ENCODE results near the gene EML1.

Gene EML1

DNA sequence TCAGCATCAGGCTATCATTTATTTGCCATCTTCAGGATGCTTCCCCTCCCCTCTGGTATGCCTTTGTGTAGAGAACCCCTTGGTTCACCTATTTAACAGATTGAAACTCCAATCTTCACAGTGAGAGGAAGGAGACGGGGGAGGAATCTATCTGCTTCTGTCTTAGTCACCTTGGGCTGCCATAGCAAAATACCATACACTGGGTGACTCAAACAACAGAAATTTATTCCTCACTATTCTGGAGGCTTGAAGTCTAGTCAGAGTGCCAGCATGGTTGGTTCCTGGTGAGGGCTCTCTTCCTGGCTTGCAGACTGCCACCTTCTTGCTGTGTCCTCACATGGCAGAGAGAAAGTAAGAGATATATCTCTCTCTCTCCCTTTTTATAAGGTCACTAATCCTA lies 13.5 kb upstream of the EML1 start:
- DNase-seq (ENCODE audit: low read depth) = no peak

- DNase-seq (ENCODE audit: low read depth) = no peak
These were observed 12.5 kb upstream of the EML1 start for GRCh38 chr14:99780690-99781089.

- DNase-seq (ENCODE audit: low read depth) = no peak
These were observed 12.1 kb upstream of the EML1 start for GRCh38 chr14:99781091-99781490.

DNA sequence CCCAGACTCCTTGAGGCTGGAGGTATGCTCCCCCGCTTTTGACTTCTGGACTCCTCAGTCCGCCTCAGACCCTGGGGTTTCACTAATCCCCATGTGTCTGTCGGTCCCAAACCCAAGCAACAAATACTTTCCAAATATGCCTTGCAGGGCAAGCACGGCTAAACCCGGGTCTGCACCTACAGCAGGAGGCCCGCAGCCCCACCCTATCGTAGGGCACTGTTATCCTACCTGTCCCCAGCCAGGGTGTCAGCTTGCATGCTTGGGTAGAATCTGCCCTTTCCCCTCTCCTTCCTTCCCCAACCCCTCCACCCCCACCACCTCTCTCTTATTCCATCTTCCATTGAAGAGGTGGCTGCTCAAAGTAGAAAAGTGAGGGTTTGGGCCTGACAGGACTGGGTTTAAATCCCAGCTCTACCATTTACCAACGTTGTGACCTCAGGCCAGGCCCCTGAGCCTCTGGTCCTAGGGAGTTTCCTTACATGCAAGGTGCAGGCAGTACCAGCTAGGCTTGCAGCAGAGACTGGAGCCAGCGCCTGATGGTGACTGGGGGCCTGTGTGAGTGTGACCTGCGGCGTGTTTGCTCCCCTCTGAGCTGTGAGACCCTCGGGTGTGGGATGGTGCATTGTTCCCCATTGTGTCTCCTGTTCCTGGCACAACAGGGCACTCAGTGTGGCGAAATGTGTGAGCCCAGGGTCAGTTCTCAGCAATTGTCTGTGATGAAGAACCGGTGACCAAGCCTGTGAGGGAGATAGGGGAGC lies 11.2 kb upstream of the EML1 start:
- DNase-seq (ENCODE audit: low read depth) = no peak

GRCh38 chr14:99784508-99784907 lies 8.7 kb upstream of the EML1 start:
- DNase-seq (ENCODE audit: low read depth) = no peak

GRCh38 chr14:99785426-99785825 lies 7.8 kb upstream of the EML1 start:
- no peak for DNase-seq (ENCODE audit: low read depth)

DNA sequence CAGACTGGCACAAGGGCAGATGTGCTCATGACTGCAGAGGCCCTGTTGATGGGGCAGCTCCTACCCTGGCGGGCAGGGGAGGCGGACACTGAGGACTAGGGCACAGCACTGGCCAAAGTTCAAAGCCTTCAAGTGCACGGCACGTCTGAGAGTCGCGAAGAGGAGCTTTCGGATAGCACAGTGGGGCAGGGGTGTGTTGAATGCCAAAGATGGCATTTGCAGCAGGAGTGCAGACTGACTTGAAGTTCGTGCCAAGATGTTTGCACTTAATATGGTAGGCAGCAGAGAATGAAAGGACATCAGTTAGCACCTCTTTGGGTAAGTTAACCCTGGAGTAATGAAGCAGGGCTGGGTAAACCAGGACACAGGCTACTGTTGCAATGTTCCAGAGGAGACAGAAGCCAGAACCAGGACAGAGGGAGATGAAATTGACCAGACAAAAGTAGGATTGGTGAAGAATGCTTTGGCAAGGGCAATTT lies 6.7 kb upstream of the EML1 start:
- no peak for DNase-seq (ENCODE audit: low read depth)

DNA sequence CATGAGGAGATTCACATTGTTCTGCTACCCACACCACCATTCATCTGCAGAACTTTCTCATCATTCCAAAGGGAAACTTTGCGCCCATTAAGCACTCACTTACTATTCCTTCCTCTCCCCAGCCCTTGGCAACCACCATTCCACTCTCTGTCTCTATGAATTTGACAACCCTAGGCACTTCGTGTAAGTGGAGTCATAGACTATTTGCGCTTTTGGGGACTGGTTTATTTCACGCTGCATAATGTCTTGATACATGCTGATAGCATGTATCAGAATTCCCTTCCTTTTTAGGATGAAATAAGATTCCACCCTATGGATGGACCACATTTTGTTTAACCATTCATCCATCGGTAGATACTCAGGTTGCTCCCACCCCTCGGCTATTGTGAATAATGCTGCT lies 4.5 kb upstream of the EML1 start:
- DNase-seq (ENCODE audit: low read depth) = no peak

GRCh38 chr14:99789581-99789980 lies 3.6 kb upstream of the EML1 start:
- DNase-seq (ENCODE audit: low read depth) = no peak

DNA sequence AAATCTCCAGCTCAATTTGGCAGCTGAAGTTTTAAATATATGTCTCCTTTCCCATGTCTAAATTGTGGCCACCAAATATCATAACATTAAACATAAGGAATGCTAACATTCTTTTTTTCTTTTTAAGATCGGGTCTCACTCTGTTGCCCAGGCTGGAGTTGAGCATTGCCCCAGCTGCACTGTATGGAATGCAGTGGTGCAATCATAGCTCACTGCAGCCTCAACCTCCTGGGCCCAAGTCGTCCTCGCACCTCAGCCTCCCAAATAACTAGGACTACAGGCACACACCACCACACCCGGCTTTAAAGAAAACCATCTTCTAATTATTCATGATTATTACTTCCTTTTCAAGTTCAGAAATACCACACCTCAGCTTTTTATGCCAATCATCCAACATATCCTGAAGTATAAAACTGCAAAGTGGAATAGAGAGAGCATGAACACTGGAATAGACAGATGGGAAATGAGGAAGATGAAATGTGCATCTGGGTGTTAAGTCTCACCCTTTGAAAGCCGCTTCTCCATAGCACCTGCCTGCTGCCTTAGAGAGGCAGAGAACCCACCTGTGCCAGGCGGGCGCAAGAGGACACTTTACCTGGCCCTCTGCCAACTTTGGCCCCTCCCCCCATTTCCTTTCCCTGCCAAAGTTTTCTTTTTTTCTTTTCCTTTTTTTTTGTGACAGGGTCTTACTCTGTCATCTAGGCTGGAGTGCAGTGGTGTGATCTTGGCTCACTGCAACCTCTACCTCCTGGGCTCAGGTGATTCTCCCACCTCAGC lies 2.8 kb upstream of the EML1 start:
- no peak for DNase-seq (ENCODE audit: low read depth)

DNA sequence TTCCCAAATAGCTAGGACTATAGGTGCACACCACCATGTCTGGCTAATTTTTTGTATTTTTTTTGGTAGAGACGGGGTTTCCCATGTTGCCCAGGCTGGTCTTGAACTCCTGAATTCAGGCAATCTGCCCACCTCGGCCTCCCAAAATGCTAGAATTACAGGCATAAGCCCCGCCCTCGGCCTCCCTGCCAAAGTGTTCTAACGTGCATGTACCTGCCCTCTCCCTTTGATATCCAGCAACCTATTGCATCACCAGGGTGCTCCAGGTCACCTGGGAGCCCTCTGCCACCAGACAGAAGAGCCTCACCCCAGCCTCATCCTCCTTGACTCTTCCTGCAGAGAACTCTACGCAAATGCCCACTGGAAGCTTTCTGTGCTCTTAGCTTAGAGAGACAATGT lies 2.2 kb upstream of the EML1 start:
- no peak for DNase-seq (ENCODE audit: low read depth)

DNA sequence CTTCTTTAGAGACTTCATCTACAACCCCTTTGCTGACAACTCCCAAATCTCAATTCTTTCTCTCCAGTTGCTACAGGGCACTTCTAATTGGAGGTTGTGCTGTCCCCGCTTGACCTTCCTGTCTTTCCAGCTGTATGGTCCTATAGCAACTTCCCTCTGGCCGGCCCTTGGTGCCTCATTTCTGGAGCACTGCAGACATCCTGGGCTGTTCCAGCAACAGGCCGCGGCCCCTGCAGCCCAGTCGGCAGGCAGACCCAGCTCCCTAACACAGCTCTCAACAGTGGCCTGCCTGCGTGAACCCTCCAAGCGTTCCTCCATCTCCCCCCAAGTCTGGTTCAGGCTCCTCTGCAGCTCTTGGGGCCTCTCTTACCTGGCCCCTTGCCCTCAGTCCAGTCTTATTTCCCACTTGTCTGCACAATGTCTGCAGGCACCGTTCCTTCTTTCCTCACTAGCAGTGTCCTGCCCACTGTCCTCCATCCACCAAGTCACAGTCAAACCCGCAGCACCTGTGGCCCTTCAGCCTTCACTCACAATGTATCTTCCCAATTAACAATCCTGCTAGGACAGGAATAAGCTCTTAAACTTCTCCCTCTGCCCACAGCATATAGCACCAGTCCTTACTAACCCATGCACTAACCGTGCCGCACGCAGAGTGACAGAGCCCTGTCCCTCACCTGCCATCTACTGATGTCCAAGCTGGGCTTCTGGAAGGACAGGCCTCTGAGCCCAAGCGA lies 1.6 kb upstream of the EML1 start:
- no peak for DNase-seq (ENCODE audit: low read depth)

- no peak for DNase-seq (ENCODE audit: low read depth)
These were observed 1.0 kb upstream of the EML1 start for GRCh38 chr14:99792210-99792535.

DNA sequence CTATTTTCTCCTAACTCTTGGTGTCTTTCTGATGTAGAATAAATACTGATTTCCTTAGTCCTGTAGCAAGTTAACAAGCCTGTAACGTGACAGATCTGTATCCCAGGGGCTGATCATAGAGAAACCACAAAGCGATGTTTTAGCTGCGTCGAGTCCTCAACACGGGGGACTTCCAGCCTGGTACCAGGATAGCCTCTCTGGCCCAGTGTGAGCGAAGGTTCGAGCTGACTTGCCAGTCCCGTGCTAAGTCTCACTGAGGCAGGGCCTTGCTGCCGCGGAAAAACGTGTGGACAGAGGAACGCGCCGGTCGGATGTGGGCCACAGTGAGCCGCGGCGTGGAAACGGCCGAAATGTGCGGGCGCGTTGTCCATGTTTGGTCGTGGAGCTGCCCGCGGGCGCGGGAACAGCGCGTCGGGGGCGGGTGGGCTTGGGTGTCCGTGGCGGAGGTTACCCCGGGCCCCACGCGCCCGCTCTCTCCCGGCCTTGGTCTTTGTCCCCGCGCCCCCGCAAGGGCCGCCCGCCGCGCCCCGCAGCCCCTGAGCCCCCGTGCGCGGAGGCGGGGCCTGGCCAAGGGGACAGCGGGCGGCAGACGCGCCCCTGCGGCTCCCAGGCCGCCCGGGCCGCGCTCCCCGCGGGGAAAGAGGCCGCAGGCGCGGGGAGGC lies 531 bp upstream of the EML1 start:
- no peak for DNase-seq (ENCODE audit: low read depth)

DNA sequence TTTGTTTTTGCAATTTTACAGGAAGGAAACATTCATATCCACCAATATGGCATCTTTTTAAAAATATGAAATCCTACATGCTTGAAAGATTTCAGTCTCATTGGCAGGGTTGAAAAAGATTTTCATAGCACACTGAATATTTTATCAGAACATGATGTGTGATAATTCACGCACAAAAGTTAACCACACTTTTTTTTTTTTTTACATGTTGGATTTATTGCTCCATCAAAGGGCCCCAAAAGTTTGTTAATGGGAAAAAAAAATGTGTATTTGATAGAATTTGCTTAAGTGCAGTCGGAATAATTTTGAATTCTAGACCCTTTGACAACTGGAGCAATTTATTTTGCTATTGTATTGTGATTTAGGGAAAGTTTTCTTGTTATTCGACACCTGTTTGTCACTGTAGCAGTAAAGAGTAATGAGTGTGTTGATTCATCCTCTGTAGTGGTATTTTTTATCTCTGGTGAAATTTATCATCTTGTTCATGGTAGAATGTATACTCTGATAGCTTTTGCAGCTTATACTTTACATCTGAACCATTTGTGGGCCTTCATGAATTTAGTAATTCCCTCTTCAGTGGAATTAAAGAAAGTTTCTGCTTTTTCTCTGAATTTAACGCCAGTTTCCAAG lies 1.1 kb downstream of the EML1 start:
- no peak for DNase-seq (ENCODE audit: low read depth)

DNA sequence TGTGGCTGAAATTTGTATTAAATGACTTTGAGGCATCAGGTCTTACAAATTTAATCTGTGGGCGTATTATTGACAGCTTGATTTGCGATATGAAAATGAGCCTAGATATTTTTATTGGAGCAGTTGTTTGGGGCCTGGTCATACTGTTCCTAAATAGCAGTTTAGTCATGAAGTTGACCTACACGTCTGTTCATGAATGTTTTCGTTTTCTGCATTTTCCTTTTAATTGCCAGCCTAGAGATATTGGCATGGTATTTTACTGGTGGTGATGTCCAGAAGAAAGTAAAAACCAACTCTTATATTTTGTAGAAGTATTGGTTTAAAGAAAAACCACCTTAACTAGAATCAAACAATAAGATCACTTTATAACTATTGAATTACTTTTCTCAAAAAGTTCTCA lies 1.8 kb downstream of the EML1 start:
- DNase-seq (ENCODE audit: low read depth) = no peak

GRCh38 chr14:99797231-99797630 lies 4.0 kb downstream of the EML1 start:
- DNase-seq (ENCODE audit: low read depth) = no peak

- DNase-seq (ENCODE audit: low read depth) = no peak
These were observed 7.6 kb downstream of the EML1 start for GRCh38 chr14:99800781-99801180.

GRCh38 chr14:99802301-99803105 lies 9.3 kb downstream of the EML1 start:
- no peak for DNase-seq (ENCODE audit: low read depth)

DNA sequence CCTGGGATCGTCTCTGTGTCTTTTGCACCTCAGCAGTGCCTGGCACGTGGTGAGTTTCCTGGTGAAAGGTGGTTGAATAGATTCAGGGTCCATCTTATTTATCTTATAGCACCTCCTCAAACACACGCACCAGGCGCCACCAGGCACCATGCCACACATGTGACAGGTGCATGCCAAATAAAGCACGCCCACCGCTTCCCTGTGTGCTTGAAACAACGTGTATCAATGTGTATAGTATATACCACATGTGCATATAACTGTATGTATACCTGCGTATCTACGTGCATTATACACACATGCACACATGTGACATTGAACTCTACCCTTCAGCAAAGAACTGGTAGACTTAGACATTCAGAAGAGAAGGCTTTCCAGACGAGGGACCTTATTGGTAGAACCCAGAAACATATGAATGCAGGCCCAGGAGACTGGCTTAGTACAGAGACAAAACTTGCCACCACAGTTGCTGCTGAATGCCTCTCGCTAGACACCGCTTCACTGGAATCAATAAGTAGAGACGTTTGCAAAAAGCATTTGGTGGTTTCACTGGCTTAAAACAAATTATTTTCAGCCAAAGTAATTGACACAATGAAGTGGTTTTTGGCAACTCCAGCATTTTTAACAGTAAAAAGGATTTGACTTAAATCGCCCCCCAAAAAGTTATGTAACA lies 10.0 kb downstream of the EML1 start:
- DNase-seq (ENCODE audit: low read depth) = no peak

GRCh38 chr14:99803803-99804202 lies 10.6 kb downstream of the EML1 start:
- no peak for DNase-seq (ENCODE audit: low read depth)

Data from stimulated activated CD4-positive, alpha-beta T cell treated with anti-CD3 and anti-CD28 coated beads, Interleukin-2, amount 100 ng/mL, for 4 hours (primary cell).